ENCODE data around the gene ATP5F1C.

- no peak for TF ChIP-seq EZH2 (IDR thresholded peaks at IDR 0.05; ENCODE audit: borderline replicate concordance, low read depth, low read length, severe bottlenecking)
- TF ChIP-seq, protein P1, sequence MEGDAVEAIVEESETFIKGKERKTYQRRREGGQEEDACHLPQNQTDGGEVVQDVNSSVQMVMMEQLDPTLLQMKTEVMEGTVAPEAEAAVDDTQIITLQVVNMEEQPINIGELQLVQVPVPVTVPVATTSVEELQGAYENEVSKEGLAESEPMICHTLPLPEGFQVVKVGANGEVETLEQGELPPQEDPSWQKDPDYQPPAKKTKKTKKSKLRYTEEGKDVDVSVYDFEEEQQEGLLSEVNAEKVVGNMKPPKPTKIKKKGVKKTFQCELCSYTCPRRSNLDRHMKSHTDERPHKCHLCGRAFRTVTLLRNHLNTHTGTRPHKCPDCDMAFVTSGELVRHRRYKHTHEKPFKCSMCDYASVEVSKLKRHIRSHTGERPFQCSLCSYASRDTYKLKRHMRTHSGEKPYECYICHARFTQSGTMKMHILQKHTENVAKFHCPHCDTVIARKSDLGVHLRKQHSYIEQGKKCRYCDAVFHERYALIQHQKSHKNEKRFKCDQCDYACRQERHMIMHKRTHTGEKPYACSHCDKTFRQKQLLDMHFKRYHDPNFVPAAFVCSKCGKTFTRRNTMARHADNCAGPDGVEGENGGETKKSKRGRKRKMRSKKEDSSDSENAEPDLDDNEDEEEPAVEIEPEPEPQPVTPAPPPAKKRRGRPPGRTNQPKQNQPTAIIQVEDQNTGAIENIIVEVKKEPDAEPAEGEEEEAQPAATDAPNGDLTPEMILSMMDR (IDR thresholded peaks at IDR 0.05; ENCODE audit: extremely low read depth in 1 of 2, insufficient read depth in 1 of 2, low read depth in 1 of 2, low read length in 2 of 2) = no peak
- no peak for TF ChIP-seq POLR2AphosphoS5 (IDR thresholded peaks at IDR 0.05; ENCODE audit: insufficient read depth, low read depth, low read length)
- no peak for TF ChIP-seq JUN (IDR thresholded peaks at IDR 0.05; ENCODE audit: borderline replicate concordance, insufficient read depth, insufficient read length, low read depth)
- no peak for TF ChIP-seq MAX (IDR thresholded peaks at IDR 0.05; ENCODE audit: insufficient read depth, insufficient read length)
- TF ChIP-seq GATA2 (IDR thresholded peaks at IDR 0.05; ENCODE audit: insufficient read depth, insufficient read length, low read depth, low read length) = no peak
- TF ChIP-seq POLR2A (IDR thresholded peaks at IDR 0.05; ENCODE audit: low read depth, low read length) = no peak
- no peak for TF ChIP-seq MYC (IDR thresholded peaks at IDR 0.05; ENCODE audit: low read depth, low read length)
These were observed 786 bp downstream of the ATP5F1C start for GRCh38 chr10:7788639-7789286.
